ENCODE data around the gene GRAMD1B. TPM values are rescaled to one million over a fixed set of nuclear protein-coding genes. Genes with fewer than 3 reads are reported as not detected.

The GRAMD1B gene
- total and polyA plus RNA-seq, 12 donors: 7.3 to 41.0 (median 21.0) TPM

GRCh38 chr11:123597859-123598258 lies 167.8 kb downstream of the GRAMD1B start:
- Histone ChIP-seq H3K4me3 (no peak overlapping the region), H3K4me1 (peaks cover 0 to 12% (median 0%) of the 10 kb centered on the region in 9 donors), H3K27ac (no peak overlapping the region), H3K27me3 (no peaks in the 10 kb centered on the region), H3K36me3 (peaks cover 0 to 74% (median 0%) of the 10 kb centered on the region in 9 donors), H3K9me3 (no peaks in the 10 kb centered on the region)
- intact Hi-C loops (cut with DNase I): no loop called here
- WGBS, 2 donors: 98 to 99% methylated on average over 2 of the region's 2 CpGs
- TF ChIP-seq, protein P1, sequence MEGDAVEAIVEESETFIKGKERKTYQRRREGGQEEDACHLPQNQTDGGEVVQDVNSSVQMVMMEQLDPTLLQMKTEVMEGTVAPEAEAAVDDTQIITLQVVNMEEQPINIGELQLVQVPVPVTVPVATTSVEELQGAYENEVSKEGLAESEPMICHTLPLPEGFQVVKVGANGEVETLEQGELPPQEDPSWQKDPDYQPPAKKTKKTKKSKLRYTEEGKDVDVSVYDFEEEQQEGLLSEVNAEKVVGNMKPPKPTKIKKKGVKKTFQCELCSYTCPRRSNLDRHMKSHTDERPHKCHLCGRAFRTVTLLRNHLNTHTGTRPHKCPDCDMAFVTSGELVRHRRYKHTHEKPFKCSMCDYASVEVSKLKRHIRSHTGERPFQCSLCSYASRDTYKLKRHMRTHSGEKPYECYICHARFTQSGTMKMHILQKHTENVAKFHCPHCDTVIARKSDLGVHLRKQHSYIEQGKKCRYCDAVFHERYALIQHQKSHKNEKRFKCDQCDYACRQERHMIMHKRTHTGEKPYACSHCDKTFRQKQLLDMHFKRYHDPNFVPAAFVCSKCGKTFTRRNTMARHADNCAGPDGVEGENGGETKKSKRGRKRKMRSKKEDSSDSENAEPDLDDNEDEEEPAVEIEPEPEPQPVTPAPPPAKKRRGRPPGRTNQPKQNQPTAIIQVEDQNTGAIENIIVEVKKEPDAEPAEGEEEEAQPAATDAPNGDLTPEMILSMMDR (IDR thresholded peaks at IDR 0.05): peak in 1 of 9 donors; percentile 11
- DNase-seq (no peak), ATAC-seq (no peak)

DNA sequence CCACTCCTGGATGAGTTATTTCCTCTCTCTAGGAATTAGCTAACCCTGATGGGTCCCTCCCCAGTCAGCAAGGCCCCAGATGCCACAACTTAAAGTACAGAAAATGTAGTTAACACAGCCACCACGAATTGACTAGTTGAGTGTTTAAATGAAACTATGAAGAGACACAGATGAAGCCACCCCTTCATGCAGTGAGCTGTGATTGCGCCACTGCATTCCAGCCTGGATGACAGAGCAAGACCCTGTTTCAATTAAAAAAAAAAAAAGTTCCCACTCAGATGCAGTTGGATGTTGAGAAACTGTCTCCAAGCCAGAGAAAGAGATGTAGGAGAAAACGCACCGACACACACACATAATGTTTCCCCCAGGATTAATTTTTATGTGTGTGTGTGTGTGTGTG lies 171.1 kb downstream of the GRAMD1B start:
- Histone ChIP-seq H3K27ac (no peak overlapping the region), H3K36me3 (peaks cover 0 to 84% (median 0%) of the 10 kb centered on the region in 9 donors), H3K4me1 (peaks cover 0 to 24% (median 0%) of the 10 kb centered on the region in 9 donors), H3K27me3 (no peaks in the 10 kb centered on the region), H3K4me3 (no peak overlapping the region), H3K9me3 (no peaks in the 10 kb centered on the region)
- DNase-seq: no peak
- ATAC-seq: no peak
- TF ChIP-seq, protein P1 (IDR thresholded peaks at IDR 0.05): no peak
- intact Hi-C loops (cut with DNase I): no loop called here
- WGBS, 2 donors: 85 to 88% methylated on average over 4 of the region's 4 CpGs

- Histone ChIP-seq H3K4me1 (peaks cover 0 to 24% (median 0%) of the 10 kb centered on the region in 9 donors), H3K27me3 (no peaks in the 10 kb centered on the region), H3K9me3 (no peaks in the 10 kb centered on the region), H3K36me3 (peaks cover 0 to 84% (median 0%) of the 10 kb centered on the region in 9 donors), H3K27ac (no peak overlapping the region), H3K4me3 (no peak overlapping the region)
- intact Hi-C loops (cut with DNase I): no loop called here
- DNase-seq: no peak
- TF ChIP-seq, protein P1 (IDR thresholded peaks at IDR 0.05): no peak
- peak in 1 of 8 donors; percentile 22 for ATAC-seq
- WGBS, 2 donors: 81 to 91% methylated on average over 4 of the region's 4 CpGs
Observed at GRCh38 chr11:123601743-123602142, 171.7 kb downstream of the GRAMD1B start.

DNA sequence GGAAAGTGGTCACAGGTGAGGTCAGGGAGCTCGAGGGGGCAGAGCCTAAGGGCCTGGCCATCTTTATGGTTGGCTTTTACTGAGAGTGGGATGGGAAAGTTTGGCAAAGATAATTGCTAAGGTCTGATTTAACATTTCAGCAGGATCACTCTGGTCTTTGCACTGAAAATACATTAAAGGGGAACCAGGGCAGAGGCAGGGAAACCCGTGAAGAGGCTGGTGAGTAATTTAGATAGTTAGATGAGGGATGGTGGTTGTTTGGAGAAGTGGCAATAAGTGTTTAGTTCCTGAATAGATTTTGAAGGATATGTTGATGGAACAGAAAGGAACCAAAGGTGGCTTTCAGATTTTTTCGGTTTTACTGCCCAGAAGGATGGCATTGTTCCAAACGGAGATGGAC lies 173.6 kb downstream of the GRAMD1B start:
- Histone ChIP-seq H3K27ac (no peak overlapping the region), H3K4me3 (no peak overlapping the region), H3K27me3 (no peaks in the 10 kb centered on the region), H3K9me3 (no peaks in the 10 kb centered on the region), H3K4me1 (peaks cover 0 to 24% (median 0%) of the 10 kb centered on the region in 9 donors), H3K36me3 (peaks cover 0 to 84% (median 0%) of the 10 kb centered on the region in 9 donors)
- DNase-seq: no peak
- no peak for ATAC-seq
- WGBS, 2 donors: 90 to 91% methylated on average over 4 of the region's 4 CpGs
- intact Hi-C loops (cut with DNase I): no loop called here
- TF ChIP-seq, protein P1 (IDR thresholded peaks at IDR 0.05): no peak

Measured in heart right ventricle (tissue), 16 donors.